HCT116 (cell line): ENCODE measurements around the gene AGK. TPM values are rescaled to one million over a fixed set of nuclear protein-coding genes. Genes with fewer than 3 reads are reported as not detected.

Experiments
- ATAC-seq: fragments of 200-7000 bp; cut with Tn5 transposase; 2 replicates; pipeline ENCODE4 v1.9.1; 2020; ENCODE audit warnings: mild to moderate bottlenecking, moderate library complexity
- BruUV-seq: library from RNA; stranded (reverse); fragments of 400-500 nt; replicated peaks from 2 replicates; lab custom pipeline; 2021; lab: Mats Ljungman, UMichigan
- CTCF ChIA-PET: fragments of 300-600 bp; sonication (Branson Sonifier 250); formaldehyde crosslinking; loops from one replicate; lab custom pipeline; 2021; ENCODE audit warnings: antibody characterized with exemption; lab: Charles Lee
- POLR2A ChIA-PET: fragments of 300-600, 350-600 bp; sonication (Branson Sonifier 250); formaldehyde crosslinking; loops from one replicate; lab custom pipeline; 2021; ENCODE audit warnings: antibody characterized with exemption; lab: Charles Lee
- RAD21 ChIA-PET, 2 experiments: fragments of 300-600 bp; sonication (Branson Sonifier 250); formaldehyde crosslinking; loops; one replicate each; lab custom pipeline; 2023; ENCODE audit warnings: low total read pairs in 2 of 2; ENCODE audit not compliant: uncharacterized antibody in 2 of 2, unreplicated experiment in 2 of 2, low non-redundant PET in 1 of 2; lab: Charles Lee
- DNase-seq: peaks from one replicate; pipeline ENCODE4 v3.0.0-alpha.2; 2010; ENCODE audit warnings: low read depth, low spot score
- H2AFZ ChIP-seq: fragments of 200-600 bp; shearing (Covaris generic), sonication (generic); 2 replicates; pipeline ENCODE4 v1.6.1; 2017; ENCODE audit warnings: low read depth, mixed run types, mixed read lengths, antibody characterized with exemption, low read length; ENCODE audit not compliant: poor library complexity, severe bottlenecking
- H3K27ac ChIP-seq: 2 replicates; pipeline ENCODE4 v1.5.1; 2012; ENCODE audit warnings: low read depth, low read length
- H3K27me3 ChIP-seq: fragments of 200-600 bp; sonication (generic); 2 replicates; pipeline ENCODE4 v1.6.1; 2016; ENCODE audit warnings: mixed run types, low read length, mixed read lengths; ENCODE audit not compliant: insufficient read depth
- H3K36me3 ChIP-seq, 2 experiments: fragments of 200-500 bp in 1 of 2; fragments of 200-600 bp in 1 of 2; sonication (Bioruptor generic) in 1 of 2; sonication (generic) in 1 of 2; 2 replicates each; pipeline versions ENCODE4 v1.5.1 to v1.6.1; 2014 to 2016; ENCODE audit warnings: low read length in 2 of 2, inconsistent platforms in 1 of 2, mixed read lengths in 1 of 2, mixed run types in 1 of 2; ENCODE audit not compliant: insufficient read depth in 2 of 2, control insufficient read depth in 1 of 2
- H3K4me1 ChIP-seq, 2 experiments: fragments of 200-600 bp in 1 of 2; sonication (generic) in 1 of 2; 2 replicates each; pipeline versions ENCODE4 v1.5.1 to v1.6.1; 2012 to 2017; ENCODE audit warnings: low read length in 2 of 2, inconsistent platforms in 1 of 2, mild to moderate bottlenecking in 1 of 2, mixed read lengths in 1 of 2, mixed run types in 1 of 2, moderate library complexity in 1 of 2; ENCODE audit not compliant: insufficient read depth in 2 of 2, control insufficient read depth in 1 of 2
- H3K4me2 ChIP-seq: fragments of 200-600 bp; sonication (generic); 2 replicates; pipeline ENCODE4 v1.6.1; 2017; ENCODE audit warnings: mixed run types, low read length, mixed read lengths
- H3K4me3 ChIP-seq, 2 experiments: fragments of 200-600 bp in 1 of 2; sonication (generic) in 1 of 2; replicated peaks in 1 of 2; 2 replicates each; pipeline ENCODE4 v1.5.1; 2011 to 2016; ENCODE audit warnings: low read length in 2 of 2, control low read depth in 1 of 2, low read depth in 1 of 2, mild to moderate bottlenecking in 1 of 2, mixed read lengths in 1 of 2, mixed run types in 1 of 2
- H3K79me2 ChIP-seq: fragments of 200-600 bp; sonication (generic); 2 replicates; pipeline ENCODE4 v1.6.1; 2017; ENCODE audit warnings: mild to moderate bottlenecking, mixed run types, low read length, moderate library complexity, mixed read lengths; ENCODE audit not compliant: insufficient read depth
- H3K9ac ChIP-seq: fragments of 200-600 bp; sonication (generic); 2 replicates; pipeline ENCODE4 v1.6.1; 2016; ENCODE audit warnings: low read length, mixed read lengths
- H3K9me2 ChIP-seq: fragments of 200-600 bp; sonication (generic), shearing (Covaris generic); 2 replicates; pipeline ENCODE4 v1.6.1; 2017; ENCODE audit warnings: mixed run types, mild to moderate bottlenecking, moderate library complexity; ENCODE audit not compliant: insufficient read depth
- H3K9me3 ChIP-seq, 2 experiments: fragments of 200-500 bp in 1 of 2; fragments of 200-600 bp in 1 of 2; sonication (Bioruptor generic) in 1 of 2; sonication (generic) in 1 of 2; 2 replicates each; pipeline ENCODE4 v1.6.1; 2014 to 2017; ENCODE audit warnings: low read length in 2 of 2, mixed read lengths in 2 of 2, inconsistent platforms in 1 of 2, low read depth in 1 of 2, mild to moderate bottlenecking in 1 of 2, mixed run types in 1 of 2, moderate library complexity in 1 of 2; ENCODE audit not compliant: control insufficient read depth in 1 of 2, insufficient read depth in 1 of 2
- H4K20me1 ChIP-seq: fragments of 200-600 bp; sonication (generic), shearing (Covaris generic); 2 replicates; pipeline ENCODE4 v1.6.1; 2017; ENCODE audit warnings: mixed run types, mild to moderate bottlenecking, moderate library complexity; ENCODE audit not compliant: insufficient read depth
- CBX3 ChIP-seq: IDR thresholded peaks from 2 replicates; pipeline ENCODE4 v1.6.1; 2012; ENCODE audit warnings: low read depth
- CEBPB ChIP-seq: IDR thresholded peaks from 2 replicates; pipeline ENCODE4 v1.6.1; 2012; ENCODE audit warnings: low read depth
- EZH2 ChIP-seq: fragments of 200-600 bp; sonication (generic); IDR thresholded peaks from 2 replicates; pipeline ENCODE4 v1.6.1; 2017; ENCODE audit warnings: antibody characterized with exemption, mixed run types
- JUND ChIP-seq: IDR thresholded peaks from 2 replicates; pipeline ENCODE4 v1.6.1; 2012
- POLR2A ChIP-seq: IDR thresholded peaks from 2 replicates; pipeline ENCODE4 v1.7.0; 2011; ENCODE audit warnings: borderline replicate concordance; ENCODE audit not compliant: insufficient read depth, insufficient read length; ENCODE audit errors: extremely low read depth
- POLR2AphosphoS5 ChIP-seq: IDR thresholded peaks from 2 replicates; pipeline ENCODE4 v1.6.1; 2011; ENCODE audit warnings: mild to moderate bottlenecking, low read depth, low read length, moderate library complexity
- SIN3A ChIP-seq: IDR thresholded peaks from 2 replicates; pipeline ENCODE4 v1.6.1; 2012; ENCODE audit warnings: low read depth
- SP1 ChIP-seq: IDR thresholded peaks from 2 replicates; pipeline ENCODE4 v1.6.1; 2012; ENCODE audit warnings: low read depth
- TCF7L2 ChIP-seq: IDR thresholded peaks from 2 replicates; pipeline ENCODE4 v1.7.0; 2011; ENCODE audit warnings: borderline replicate concordance, inconsistent platforms; ENCODE audit not compliant: insufficient read depth, insufficient read length; ENCODE audit errors: extremely low read depth
- intact Hi-C: fragments of 100-400 bp; cut with micrococcal nuclease; formaldehyde crosslinking; loops from 2 replicates; pipeline ENCODE4 v1.10.0; 2022
- total RNA-seq: library from RNA; stranded (reverse); gene quantifications from one replicate; pipeline ENCODE4 v1.2.1, GENCODE V29; 2021; ENCODE audit not compliant: unreplicated experiment
- TF ChIP-seq, protein P1 (sequence below): IDR thresholded peaks from 2 replicates; pipeline ENCODE4 v1.6.1; 2012
- TF ChIP-seq, protein P2 (sequence below), 3 experiments: fragments of 200-600 bp in 1 of 3; sonication (generic) in 1 of 3; IDR thresholded peaks in 2 of 3; conservative IDR thresholded peaks in 1 of 3; 2 replicates each; pipeline ENCODE4 v1.5.1; 2012 to 2017; ENCODE audit warnings: low read depth in 2 of 3, low read length in 2 of 3, antibody characterized with exemption in 1 of 3, borderline replicate concordance in 1 of 3, control low read depth in 1 of 3, mild to moderate bottlenecking in 1 of 3, mixed read lengths in 1 of 3, mixed run types in 1 of 3, moderate library complexity in 1 of 3; ENCODE audit not compliant: insufficient read depth in 1 of 3
- TF ChIP-seq, protein P3 (sequence below): IDR thresholded peaks from 2 replicates; pipeline ENCODE4 v1.6.1; 2011; ENCODE audit warnings: mild to moderate bottlenecking, low read length, moderate library complexity; ENCODE audit not compliant: insufficient replicate concordance; ENCODE audit errors: extremely low read depth

The AGK gene
- total RNA-seq, 1 experiment from 2014 or later = 36.3 TPM

DNA sequence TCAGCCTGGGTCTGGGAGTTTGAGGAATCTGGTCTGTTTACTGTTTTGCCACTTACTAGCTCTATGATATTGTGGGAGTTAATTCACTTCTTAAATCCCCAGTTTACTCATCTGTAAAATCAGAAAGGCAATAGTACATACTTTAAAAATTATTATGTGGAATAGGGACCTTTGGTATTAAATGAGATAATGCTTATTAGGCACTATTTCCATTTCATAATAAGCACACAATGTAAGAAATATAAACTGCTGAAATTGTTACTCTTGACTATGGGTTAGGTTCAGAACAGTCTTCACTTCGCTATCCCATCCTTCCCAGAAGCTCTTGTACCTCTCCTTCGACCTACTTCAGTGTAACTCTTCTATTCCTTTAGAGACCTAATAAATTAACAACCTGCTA lies 47.2 kb downstream of the AGK start:
- CTCF ChIA-PET = no interaction called here
- RAD21 ChIA-PET = no interaction called here

More for the DNA sequence above, 47.2 kb downstream of the AGK start:
- Histone ChIP-seq H3K79me2 (no peaks in the 10 kb centered on the region), H3K4me1 (no peaks in the 10 kb centered on the region), H3K27me3 (no peaks in the 10 kb centered on the region), H3K9me2 (no peaks in the 10 kb centered on the region), H3K9me3 (no peaks in the 10 kb centered on the region), H3K4me3 (no peak overlapping the region), H3K27ac (no peak overlapping the region), H3K9ac (no peak overlapping the region), H4K20me1 (no peaks in the 10 kb centered on the region), H3K4me2 (no peak overlapping the region), H2AFZ (no peak overlapping the region), H3K36me3 (peaks cover 0 to 6% of the 10 kb centered on the region in 2 experiments; a peak in 1 of 4 replicates)
- DNase-seq = no peak
- intact Hi-C loops = no loop called here
- BruUV-seq = no TSS peak
- TF ChIP-seq POLR2A (no peak), CBX3 (no peak), POLR2AphosphoS5 (no peak), TCF7L2 (no peak), CEBPB (no peak), SP1 (no peak), JUND (no peak), EZH2 (no peak), SIN3A (no peak)
- TF ChIP-seq, protein P1, sequence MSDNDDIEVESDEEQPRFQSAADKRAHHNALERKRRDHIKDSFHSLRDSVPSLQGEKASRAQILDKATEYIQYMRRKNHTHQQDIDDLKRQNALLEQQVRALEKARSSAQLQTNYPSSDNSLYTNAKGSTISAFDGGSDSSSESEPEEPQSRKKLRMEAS = no peak
- TF ChIP-seq, protein P2, sequence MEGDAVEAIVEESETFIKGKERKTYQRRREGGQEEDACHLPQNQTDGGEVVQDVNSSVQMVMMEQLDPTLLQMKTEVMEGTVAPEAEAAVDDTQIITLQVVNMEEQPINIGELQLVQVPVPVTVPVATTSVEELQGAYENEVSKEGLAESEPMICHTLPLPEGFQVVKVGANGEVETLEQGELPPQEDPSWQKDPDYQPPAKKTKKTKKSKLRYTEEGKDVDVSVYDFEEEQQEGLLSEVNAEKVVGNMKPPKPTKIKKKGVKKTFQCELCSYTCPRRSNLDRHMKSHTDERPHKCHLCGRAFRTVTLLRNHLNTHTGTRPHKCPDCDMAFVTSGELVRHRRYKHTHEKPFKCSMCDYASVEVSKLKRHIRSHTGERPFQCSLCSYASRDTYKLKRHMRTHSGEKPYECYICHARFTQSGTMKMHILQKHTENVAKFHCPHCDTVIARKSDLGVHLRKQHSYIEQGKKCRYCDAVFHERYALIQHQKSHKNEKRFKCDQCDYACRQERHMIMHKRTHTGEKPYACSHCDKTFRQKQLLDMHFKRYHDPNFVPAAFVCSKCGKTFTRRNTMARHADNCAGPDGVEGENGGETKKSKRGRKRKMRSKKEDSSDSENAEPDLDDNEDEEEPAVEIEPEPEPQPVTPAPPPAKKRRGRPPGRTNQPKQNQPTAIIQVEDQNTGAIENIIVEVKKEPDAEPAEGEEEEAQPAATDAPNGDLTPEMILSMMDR (IDR thresholded peaks at IDR 0.05 in 2 of 3, conservative IDR thresholded peaks at IDR 0.05 in 1 of 3; ENCODE audit: borderline replicate concordance in 1 of 3, insufficient read depth in 1 of 3, low read depth in 2 of 3, low read length in 2 of 3) = no peak
- TF ChIP-seq, protein P3, sequence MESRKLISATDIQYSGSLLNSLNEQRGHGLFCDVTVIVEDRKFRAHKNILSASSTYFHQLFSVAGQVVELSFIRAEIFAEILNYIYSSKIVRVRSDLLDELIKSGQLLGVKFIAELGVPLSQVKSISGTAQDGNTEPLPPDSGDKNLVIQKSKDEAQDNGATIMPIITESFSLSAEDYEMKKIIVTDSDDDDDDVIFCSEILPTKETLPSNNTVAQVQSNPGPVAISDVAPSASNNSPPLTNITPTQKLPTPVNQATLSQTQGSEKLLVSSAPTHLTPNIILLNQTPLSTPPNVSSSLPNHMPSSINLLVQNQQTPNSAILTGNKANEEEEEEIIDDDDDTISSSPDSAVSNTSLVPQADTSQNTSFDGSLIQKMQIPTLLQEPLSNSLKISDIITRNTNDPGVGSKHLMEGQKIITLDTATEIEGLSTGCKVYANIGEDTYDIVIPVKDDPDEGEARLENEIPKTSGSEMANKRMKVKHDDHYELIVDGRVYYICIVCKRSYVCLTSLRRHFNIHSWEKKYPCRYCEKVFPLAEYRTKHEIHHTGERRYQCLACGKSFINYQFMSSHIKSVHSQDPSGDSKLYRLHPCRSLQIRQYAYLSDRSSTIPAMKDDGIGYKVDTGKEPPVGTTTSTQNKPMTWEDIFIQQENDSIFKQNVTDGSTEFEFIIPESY = no peak
- POLR2A ChIA-PET = no interaction called here
- ATAC-seq = no peak
